ENCODE results near the gene TTI1.
A peak's percentile ranks its signal among the peaks of the same experiment; 100 is the strongest.
"Not testable (repeated sequence)": the region's sequence is repeated elsewhere in the genome, so short reads cannot be mapped to it uniquely, and the experiment has no call there.

The TTI1 gene

GRCh38 chr20:38052870-38053269 is 19.6 kb upstream of the TTI1 start:
- DNase-seq = no peak

- no peak for DNase-seq
Observed at GRCh38 chr20:38050686-38051085, 17.4 kb upstream of the TTI1 start.

- DNase-seq = no peak
Observed at GRCh38 chr20:38049800-38050199, 16.5 kb upstream of the TTI1 start.

- DNase-seq = no peak
Observed at GRCh38 chr20:38046572-38046971, 13.3 kb upstream of the TTI1 start.

GRCh38 chr20:38044685-38045084 is 11.4 kb upstream of the TTI1 start:
- no peak for DNase-seq

GRCh38 chr20:38043512-38044300 is 10.4 kb upstream of the TTI1 start:
- no peak for DNase-seq

GRCh38 chr20:38040276-38040675 is 7.0 kb upstream of the TTI1 start:
- DNase-seq = no peak

- no peak for DNase-seq
Observed at GRCh38 chr20:38036366-38036765, 3.1 kb upstream of the TTI1 start.

- peak; percentile 17 for DNase-seq
Observed at GRCh38 chr20:38034961-38035360, 1.7 kb upstream of the TTI1 start.

- peak; percentile 27 for DNase-seq
Observed at GRCh38 chr20:38034108-38034649, 923 bp upstream of the TTI1 start.

- no peak for DNase-seq
Observed at GRCh38 chr20:38032585-38033329, 499 bp downstream of the TTI1 start.

GRCh38 chr20:38031957-38032356 is 1.3 kb downstream of the TTI1 start:
- no peak for DNase-seq

GRCh38 chr20:38029453-38029852 is 3.8 kb downstream of the TTI1 start:
- no peak for DNase-seq

GRCh38 chr20:38024496-38024895 is 8.8 kb downstream of the TTI1 start:
- no peak for DNase-seq

GRCh38 chr20:38023181-38024001 is 9.9 kb downstream of the TTI1 start:
- DNase-seq = no peak

- no peak for DNase-seq
Observed at GRCh38 chr20:38021087-38021772, 12.0 kb downstream of the TTI1 start.

GRCh38 chr20:38018385-38018784 is 14.9 kb downstream of the TTI1 start:
- DNase-seq = no peak

- peak; percentile 11 for DNase-seq
Observed at GRCh38 chr20:38017959-38018358, 15.3 kb downstream of the TTI1 start.

GRCh38 chr20:38013887-38014286 is 19.4 kb downstream of the TTI1 start:
- no peak for DNase-seq

- no peak for DNase-seq
Observed at GRCh38 chr20:38012332-38012731, 20.9 kb downstream of the TTI1 start.

- no peak for DNase-seq
Observed at GRCh38 chr20:38011696-38012095, 21.6 kb downstream of the TTI1 start.

GRCh38 chr20:38009416-38009815 is 23.8 kb downstream of the TTI1 start:
- DNase-seq = not testable (repeated sequence)

Data from hematopoietic multipotent progenitor cell treated with erythropoietin and hydrocortisone succinate and interleukin-3 and kit ligand, for 8 days (in vitro differentiated cells).